IMR-90 (cell line): ENCODE data around the gene MAST3. TPM values are rescaled to one million over a fixed set of nuclear protein-coding genes. Genes with fewer than 3 reads are reported as not detected.

ENCODE experiments used
- ATAC-seq: fragments of 200-7000 bp; cut with Tn5 transposase; 2 replicates; pipeline ENCODE4 v1.9.1; 2020; ENCODE audit warnings: low read depth, mild to moderate bottlenecking, moderate library complexity
- BruUV-seq: library from RNA; stranded (reverse); fragments of 400-500 nt; replicated peaks from 2 replicates; lab custom pipeline; 2021; lab: Mats Ljungman, UMichigan
- CTCF ChIA-PET: fragments of 300-600 bp; formaldehyde crosslinking; extraction: SDS; loops from one replicate; lab custom pipeline; 2021; ENCODE audit warnings: antibody characterized with exemption; lab: Yijun Ruan, JAX
- POLR2A ChIA-PET: fragments of 300-600 bp; sonication (Branson Sonifier 250); formaldehyde crosslinking; loops from one replicate; lab custom pipeline; 2022; ENCODE audit warnings: antibody characterized with exemption; ENCODE audit not compliant: unreplicated experiment; lab: Charles Lee
- DNase-seq: peaks from one replicate; pipeline ENCODE4 v3.0.0; 2013
- H2AFZ ChIP-seq: replicated peaks from 2 replicates; pipeline ENCODE3; 2013; ENCODE audit warnings: low read length, mild to moderate bottlenecking; ENCODE audit not compliant: poor library complexity
- H2AK5ac ChIP-seq: 2 replicates; pipeline ENCODE4 v1.6.1; 2013; ENCODE audit warnings: low read depth, low read length, inconsistent platforms
- H2AK9ac ChIP-seq: replicated peaks from 2 replicates; pipeline ENCODE3; 2013; ENCODE audit warnings: mild to moderate bottlenecking, low read depth, low read length, moderate library complexity; ENCODE audit not compliant: poor library complexity
- H2BK120ac ChIP-seq: 2 replicates; pipeline ENCODE4 v1.6.1; 2013; ENCODE audit warnings: low read depth, low read length, inconsistent platforms
- H2BK15ac ChIP-seq: 3 replicates; pipeline ENCODE4 v1.6.1; 2013; ENCODE audit warnings: low read depth, low read length, inconsistent platforms
- H2BK20ac ChIP-seq: 2 replicates; pipeline ENCODE4 v1.6.1; 2013; ENCODE audit warnings: low read depth, mild to moderate bottlenecking, inconsistent platforms, low read length, moderate library complexity
- H2BK5ac ChIP-seq: 2 replicates; pipeline ENCODE4 v1.6.1; 2013; ENCODE audit warnings: mild to moderate bottlenecking, low read depth, low read length, inconsistent platforms; ENCODE audit not compliant: poor library complexity, severe bottlenecking
- H3K14ac ChIP-seq: replicated peaks from 2 replicates; pipeline ENCODE4 v1.6.1; 2013; ENCODE audit warnings: low read depth, low read length, inconsistent platforms
- H3K18ac ChIP-seq: 2 replicates; pipeline ENCODE4 v1.6.1; 2013; ENCODE audit warnings: low read depth, low read length, control low read depth
- H3K23ac ChIP-seq: 2 replicates; pipeline ENCODE4 v1.6.1; 2013; ENCODE audit warnings: low read depth, low read length, inconsistent platforms
- H3K27ac ChIP-seq: 2 replicates; pipeline ENCODE4 v1.5.1; 2013; ENCODE audit warnings: mild to moderate bottlenecking, control low read depth, low read length; ENCODE audit not compliant: insufficient read depth
- H3K27me3 ChIP-seq: 2 replicates; pipeline ENCODE4 v1.6.1; 2013; ENCODE audit warnings: low read length; ENCODE audit not compliant: control insufficient read depth, insufficient read depth
- H3K36me3 ChIP-seq: 2 replicates; pipeline ENCODE4 v1.6.1; 2013; ENCODE audit warnings: low read length, mixed read lengths; ENCODE audit not compliant: control insufficient read depth, insufficient read depth
- H3K4ac ChIP-seq: 2 replicates; pipeline ENCODE4 v1.6.1; 2013; ENCODE audit warnings: low read depth, low read length, inconsistent platforms
- H3K4me1 ChIP-seq: 2 replicates; pipeline ENCODE4 v1.6.1; 2013; ENCODE audit warnings: low read length, mixed read lengths; ENCODE audit not compliant: control insufficient read depth, insufficient read depth
- H3K4me2 ChIP-seq: 2 replicates; pipeline ENCODE4 v1.6.1; 2013; ENCODE audit warnings: low read depth, mild to moderate bottlenecking, control low read depth, low read length, moderate library complexity
- H3K4me3 ChIP-seq: 2 replicates; pipeline ENCODE4 v1.5.1; 2013; ENCODE audit warnings: low read depth, mild to moderate bottlenecking, control low read depth, low read length, moderate library complexity; ENCODE audit not compliant: insufficient read depth
- H3K56ac ChIP-seq: 2 replicates; pipeline ENCODE4 v1.6.1; 2013; ENCODE audit warnings: low read length, inconsistent platforms; ENCODE audit not compliant: insufficient read depth; ENCODE audit errors: extremely low read depth
- H3K79me1 ChIP-seq, 2 experiments: 2 replicates each; pipeline ENCODE4 v1.6.1; 2013; ENCODE audit warnings: low read length in 2 of 2, inconsistent platforms in 1 of 2, low read depth in 1 of 2
- H3K9ac ChIP-seq: 2 replicates; pipeline ENCODE4 v1.6.1; 2013; ENCODE audit warnings: low read depth, low read length, control low read depth
- H3K9me1 ChIP-seq: 2 replicates; pipeline ENCODE4 v1.6.1; 2013; ENCODE audit warnings: low read length, inconsistent platforms; ENCODE audit not compliant: insufficient read depth
- H3K9me3 ChIP-seq: 2 replicates; pipeline ENCODE4 v1.6.1; 2013; ENCODE audit warnings: low read length; ENCODE audit not compliant: control insufficient read depth, insufficient read depth
- H4K20me1 ChIP-seq: 2 replicates; pipeline ENCODE4 v1.6.1; 2013; ENCODE audit warnings: low read length, inconsistent platforms; ENCODE audit not compliant: insufficient read depth
- H4K5ac ChIP-seq: 2 replicates; pipeline ENCODE4 v1.6.1; 2013; ENCODE audit warnings: mild to moderate bottlenecking, low read depth, low read length, control low read depth
- H4K8ac ChIP-seq, 2 experiments: 2 replicates each; pipeline ENCODE4 v1.6.1; 2013; ENCODE audit warnings: low read depth in 2 of 2, low read length in 2 of 2, control low read depth in 1 of 2, inconsistent platforms in 1 of 2
- H4K91ac ChIP-seq: 2 replicates; pipeline ENCODE4 v1.6.1; 2013; ENCODE audit warnings: low read depth, low read length, inconsistent platforms; ENCODE audit not compliant: insufficient read depth
- BHLHE40 ChIP-seq: fragments of 150-350 bp; IDR thresholded peaks from 2 replicates; pipeline ENCODE4 v1.6.1; 2016; ENCODE audit warnings: mild to moderate bottlenecking, low read depth, low read length
- MAFK ChIP-seq: IDR thresholded peaks from 2 replicates; pipeline ENCODE4 v1.6.1; 2012; ENCODE audit warnings: low read depth, low read length, improper control_type of control experiment
- MAZ ChIP-seq: IDR thresholded peaks from 2 replicates; pipeline ENCODE4 v1.6.1; 2012; ENCODE audit warnings: low read depth, mild to moderate bottlenecking, low read length, improper control_type of control experiment, moderate library complexity, borderline replicate concordance
- MXI1 ChIP-seq: IDR thresholded peaks from 2 replicates; pipeline ENCODE4 v1.6.1; 2012; ENCODE audit warnings: low read depth, mild to moderate bottlenecking, low read length, moderate library complexity, borderline replicate concordance
- NFE2L2 ChIP-seq: fragments of 150-350 bp; IDR thresholded peaks from 2 replicates; pipeline ENCODE4 v1.6.1; 2016; ENCODE audit warnings: low read depth, mild to moderate bottlenecking, low read length
- POLR2A ChIP-seq: IDR thresholded peaks from 2 replicates; pipeline ENCODE4 v1.6.1; 2012; ENCODE audit warnings: mild to moderate bottlenecking, low read depth, low read length
- RCOR1 ChIP-seq: IDR thresholded peaks from 2 replicates; pipeline ENCODE4 v1.6.1; 2012; ENCODE audit warnings: mild to moderate bottlenecking, low read length, improper control_type of control experiment; ENCODE audit not compliant: insufficient replicate concordance
- SMC3 ChIP-seq: fragments of 150-350 bp; IDR thresholded peaks from 2 replicates; pipeline ENCODE4 v1.6.1; 2016; ENCODE audit warnings: low read depth, mild to moderate bottlenecking, antibody characterized with exemption, low read length, moderate library complexity
- WGBS, 2 experiments: methylation state at CpG; one replicate each; pipeline versions ENCODE4 v1.1.5 to v1.1.7; 2013; ENCODE audit warnings: missing lambda C conversion rate in 2 of 2; ENCODE audit not compliant: insufficient read length in 1 of 2; ENCODE audit errors: extremely low coverage in 2 of 2; 5-methylcytosine and 5-hydroxymethylcytosine counted together
- dilution Hi-C: fragments of 300-500 bp; cut with HindIII; formaldehyde crosslinking; loops from one replicate; pipeline ENCODE4 v1.14.3; 2018; ENCODE audit warnings: low sequenced_read_pairs; ENCODE audit not compliant: unreplicated experiment
- in situ Hi-C: fragments of 300-500 bp; cut with MboI; formaldehyde crosslinking; loops from 3 replicates; pipeline ENCODE4 v1.14.3; 2019; ENCODE audit warnings: low sequenced_read_pairs, inconsistent platforms, mixed read lengths
- intact Hi-C: fragments of 100-400 bp; cut with micrococcal nuclease; formaldehyde crosslinking; loops from 2 replicates; pipeline ENCODE4 v1.10.0; 2022
- polyA plus RNA-seq, 3 experiments: library from polyadenylated mRNA; depleted of rRNA; stranded (reverse); fragments of >200 nt; gene quantifications; 2 replicates each; pipeline ENCODE4 v1.2.3, GENCODE V29; 2012; ENCODE audit warnings: low replicate concordance in 1 of 3
- total RNA-seq: library from RNA; depleted of rRNA; stranded (reverse); fragments of >200 nt; gene quantifications from 2 replicates; pipeline ENCODE4 v1.2.3, GENCODE V29; 2012
- TF ChIP-seq, protein P1 (sequence below): fragments of 150-350 bp; IDR thresholded peaks from 2 replicates; pipeline ENCODE4 v1.6.1; 2017; ENCODE audit warnings: mild to moderate bottlenecking, antibody characterized with exemption, low read length, low read depth

The MAST3 gene
- total and polyA plus RNA-seq, 2 of the 4 experiments (the other 2 are of a cell fraction), result 1.3 to 4.3 TPM

DNA sequence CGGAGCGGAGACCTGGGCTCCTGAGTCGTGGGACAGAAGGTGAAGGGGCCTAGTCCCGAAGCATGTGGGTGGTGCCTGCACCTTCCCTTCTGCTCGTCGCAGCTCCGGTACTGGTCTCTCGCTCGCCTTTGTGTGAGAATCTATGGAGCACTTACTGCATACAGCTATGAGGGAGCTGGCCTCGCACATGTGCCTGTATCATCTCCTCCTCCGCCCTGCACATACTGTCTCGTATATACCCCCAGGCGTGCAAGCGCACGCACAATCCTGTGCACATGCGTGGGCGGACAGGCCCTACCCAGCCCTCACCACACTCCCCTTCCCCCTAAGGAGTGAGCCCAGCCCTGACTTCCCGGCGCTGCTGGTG lies 64.0 kb downstream of the MAST3 start:
- ATAC-seq (no peak; the same call in 1 of the 2 replicates), DNase-seq (no peak)
- Histone ChIP-seq H2BK15ac (no peak overlapping the region), H3K18ac (no peak overlapping the region), H3K23ac (no peak overlapping the region), H3K27ac (no peak overlapping the region), H3K79me1 (peaks cover 6 to 26% of the 10 kb centered on the region in 2 experiments), H2BK5ac (no peak overlapping the region), H3K4me3 (no peak overlapping the region), H4K8ac (peak overlapping the region in 1 of 2 experiments; percentile 83; a peak in 1 of 4 replicates), H3K9ac (no peak overlapping the region), H3K4ac (no peak overlapping the region), H3K36me3 (peaks cover 38% of the 10 kb centered on the region), H2BK120ac (no peak overlapping the region), H4K91ac (no peak overlapping the region), H3K4me2 (peak overlapping the region; percentile 67), H4K20me1 (peaks cover 5% of the 10 kb centered on the region), H2AFZ (peak overlapping the region; percentile 73), H3K56ac (no peak overlapping the region), H3K9me3 (no peaks in the 10 kb centered on the region), H3K14ac (no peak overlapping the region), H2AK5ac (peak overlapping the region; percentile 35; the same call in 1 of the 2 replicates), H2AK9ac (peak overlapping the region; percentile 5), H4K5ac (no peak overlapping the region), H3K9me1 (peaks cover 5% of the 10 kb centered on the region), H3K4me1 (peaks cover 13% of the 10 kb centered on the region), H3K27me3 (no peaks in the 10 kb centered on the region), H2BK20ac (no peak overlapping the region)
- CTCF ChIA-PET, result no interaction called here
- in situ Hi-C loops (no loop called here), intact Hi-C loops (no loop called here), dilution Hi-C loops (no loop called here)
- 73% methylated on average over 10 of the region's 19 CpGs; no CpG with 5 or more reads in 1 of the 2 experiments for WGBS, 2 experiments
- TF ChIP-seq RCOR1 (no peak), NFE2L2 (no peak), POLR2A (no peak), BHLHE40 (no peak), SMC3 (no peak), MXI1 (no peak), MAZ (no peak), MAFK (no peak)
- TF ChIP-seq, protein P1, sequence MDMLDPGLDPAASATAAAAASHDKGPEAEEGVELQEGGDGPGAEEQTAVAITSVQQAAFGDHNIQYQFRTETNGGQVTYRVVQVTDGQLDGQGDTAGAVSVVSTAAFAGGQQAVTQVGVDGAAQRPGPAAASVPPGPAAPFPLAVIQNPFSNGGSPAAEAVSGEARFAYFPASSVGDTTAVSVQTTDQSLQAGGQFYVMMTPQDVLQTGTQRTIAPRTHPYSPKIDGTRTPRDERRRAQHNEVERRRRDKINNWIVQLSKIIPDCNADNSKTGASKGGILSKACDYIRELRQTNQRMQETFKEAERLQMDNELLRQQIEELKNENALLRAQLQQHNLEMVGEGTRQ, result no peak
- POLR2A ChIA-PET, result no interaction called here
- no TSS peak for BruUV-seq
